Right cardiac atrium (tissue), 5 donors: ENCODE data around the gene MGLL. TPM values are rescaled to one million over a fixed set of nuclear protein-coding genes. Genes with fewer than 3 reads are reported as not detected.
A peak's percentile ranks its signal among the peaks of the same experiment; 100 is the strongest.

Experiments
- ATAC-seq, 2 donors: fragments of 200-7000 bp; cut with Tn5 transposase; one replicate each; pipeline versions ENCODE4 v1.8.0 to v1.9.1; 2020; ENCODE audit warnings: moderate library complexity in 2 of 2, mild to moderate bottlenecking in 1 of 2
- DNase-seq, 3 donors: peaks; one replicate each; pipeline ENCODE4 v3.0.0-alpha.2; 2020
- H3K27ac ChIP-seq: one replicate; pipeline ENCODE4 v1.5.1; 2013; ENCODE audit warnings: mild to moderate bottlenecking, low read length, control low read depth, moderate library complexity
- H3K27me3 ChIP-seq: one replicate; pipeline ENCODE4 v1.6.1; 2013; ENCODE audit not compliant: control insufficient read depth, insufficient read depth
- H3K4me1 ChIP-seq: one replicate; pipeline ENCODE4 v1.6.1; 2013; ENCODE audit warnings: low read length; ENCODE audit not compliant: control insufficient read depth, insufficient read depth
- H3K4me3 ChIP-seq: one replicate; pipeline ENCODE4 v1.5.1; 2013; ENCODE audit warnings: low read length, control low read depth
- H3K9me3 ChIP-seq: one replicate; pipeline ENCODE4 v1.6.1; 2013; ENCODE audit warnings: low read length; ENCODE audit not compliant: control insufficient read depth
- WGBS: extraction: QIAGEN DNeasy Blood & Tissue Kit; methylation state at CpG from one replicate; pipeline ENCODE4 v1.1.7; 2013; 5-methylcytosine and 5-hydroxymethylcytosine counted together
- intact Hi-C, 4 donors: fragments of 100-400 bp; cut with DNase I; formaldehyde crosslinking; loops; one replicate each; pipeline versions ENCODE4 v1.11.0 to v1.14.0; 2022 to 2023
- polyA plus RNA-seq: library from polyadenylated mRNA; stranded (reverse); fragments of 200-250 nt; gene quantifications from one replicate; pipeline ENCODE4 v1.2.3, GENCODE V29; 2013
- total RNA-seq, 4 donors: library from RNA; stranded (reverse); fragmentation: NEBNext Ultra II Directional; extraction: Animal tissue kit (Norgen Biotek cat#: 25700); gene quantifications; one replicate each; pipeline ENCODE4 v1.2.1, GENCODE V29; 2021
- donor health status: healthy with polysubstance abuse.
- donor health status: DM: no; HTN: yes; CAD: no.
- donor health status: DM: no; HTN: no; CAD: no.
- donor health status: DM: no; HTN: yes; CAD: no; lungs with severe emphysema.
- donor health status: DM: yes; HTN: yes; CAD: no.

MGLL gene
- total and polyA plus RNA-seq, 5 donors, result 52.2 to 80.4 (median 64.9) TPM

- H3K4me3 ChIP-seq, result no peak overlapping the region
- ATAC-seq (no peak), DNase-seq (peak; percentile 7 to 50 (median 16))
- intact Hi-C loops, result loop anchor here in 1 of 4 donors (10.0 kb wide), 1 partner anchor 132 kb away; the partner anchor contains the start of gene MGLL
- peaks cover 18% of the 10 kb centered on the region for H3K4me1 ChIP-seq
- H3K9me3 ChIP-seq, result no peaks in the 10 kb centered on the region
- H3K27ac ChIP-seq, result no peak overlapping the region
- no peaks in the 10 kb centered on the region for H3K27me3 ChIP-seq
- WGBS, result 90% methylated on average over 21 of the region's 21 CpGs
Measured at GRCh38 chr3:127692501-127693335, 129.6 kb downstream of the MGLL start.

GRCh38 chr3:127691974-127692373, 130.3 kb downstream of the MGLL start:
- no peak for ATAC-seq
- no peak overlapping the region for H3K27ac ChIP-seq

GRCh38 chr3:127691489-127691888, 130.8 kb downstream of the MGLL start:
- Histone ChIP-seq H3K4me1 (peaks cover 11% of the 10 kb centered on the region), H3K9me3 (no peaks in the 10 kb centered on the region), H3K27me3 (no peaks in the 10 kb centered on the region), H3K4me3 (no peak overlapping the region), H3K27ac (no peak overlapping the region)
- intact Hi-C loops, result loop anchor here in 1 of 4 donors (10.0 kb wide), 1 partner anchor 133 kb away; the partner anchor contains the start of gene MGLL
- no peak for ATAC-seq
- DNase-seq, result peak; percentile 13 to 37 (median 24)
- 88% methylated on average over 8 of the region's 8 CpGs for WGBS

More at GRCh38 chr3:127691974-127692373, 130.3 kb downstream of the MGLL start:
- H3K4me1 ChIP-seq, result peaks cover 16% of the 10 kb centered on the region
- WGBS, result 88% methylated on average over 6 of the region's 6 CpGs
- H3K27me3 ChIP-seq, result no peaks in the 10 kb centered on the region
- H3K9me3 ChIP-seq, result no peaks in the 10 kb centered on the region
- no peak overlapping the region for H3K4me3 ChIP-seq
- peak in 2 of 3 donors; percentile 6 to 52 for DNase-seq
- intact Hi-C loops, result loop anchor here in 1 of 4 donors (10.0 kb wide), 1 partner anchor 133 kb away; the partner anchor contains the start of gene MGLL

GRCh38 chr3:127690823-127691452, 131.4 kb downstream of the MGLL start:
- DNase-seq (peak; percentile 58 to 79 (median 78)), ATAC-seq (peak; percentile 73 to 81)
- no peak overlapping the region for H3K27ac ChIP-seq
- H3K27me3 ChIP-seq, result no peaks in the 10 kb centered on the region
- H3K9me3 ChIP-seq, result no peaks in the 10 kb centered on the region
- 85% methylated on average over 4 of the region's 4 CpGs for WGBS
- intact Hi-C loops, result loop anchor here in 1 of 4 donors (10.0 kb wide), 1 partner anchor 134 kb away; the partner anchor contains the start of gene MGLL
- no peak overlapping the region for H3K4me3 ChIP-seq
- peaks cover 11% of the 10 kb centered on the region for H3K4me1 ChIP-seq

GRCh38 chr3:127690106-127690505, 132.2 kb downstream of the MGLL start:
- no peaks in the 10 kb centered on the region for H3K27me3 ChIP-seq
- intact Hi-C loops, result loop anchor here in 1 of 4 donors (10.0 kb wide), 1 partner anchor 135 kb away; the partner anchor contains the start of gene MGLL
- ATAC-seq (peak; percentile 11 to 20), DNase-seq (peak; percentile 23 to 52 (median 38))
- H3K4me1 ChIP-seq, result peaks cover 11% of the 10 kb centered on the region
- H3K4me3 ChIP-seq, result no peak overlapping the region
- 52% methylated on average over 4 of the region's 4 CpGs for WGBS
- H3K27ac ChIP-seq, result peak overlapping the region; percentile 34
- no peaks in the 10 kb centered on the region for H3K9me3 ChIP-seq

- no peak for ATAC-seq
- Histone ChIP-seq H3K9me3 (no peaks in the 10 kb centered on the region), H3K27ac (peak overlapping the region; percentile 31), H3K27me3 (no peaks in the 10 kb centered on the region), H3K4me3 (no peak overlapping the region), H3K4me1 (peaks cover 11% of the 10 kb centered on the region)
- DNase-seq, result peak; percentile 9 to 37 (median 36)
- 88% methylated on average over 19 of the region's 19 CpGs for WGBS
- intact Hi-C loops, result loop anchor here in 1 of 4 donors (5.0 kb wide), 1 partner anchor 133 kb away; the partner anchor contains the start of gene MGLL
Measured at GRCh38 chr3:127689266-127689860, 133.0 kb downstream of the MGLL start.

- peak; percentile 44 to 56 for ATAC-seq
- H3K4me3 ChIP-seq, result no peak overlapping the region
- 52% methylated on average over 20 of the region's 20 CpGs for WGBS
- intact Hi-C loops, result loop anchor here in 1 of 4 donors (5.0 kb wide), 1 partner anchor 134 kb away; the partner anchor contains the start of gene MGLL
- DNase-seq, result peak; percentile 59 to 80 (median 71)
- H3K27me3 ChIP-seq, result no peaks in the 10 kb centered on the region
- peaks cover 11% of the 10 kb centered on the region for H3K4me1 ChIP-seq
- no peaks in the 10 kb centered on the region for H3K9me3 ChIP-seq
- peak overlapping the region; percentile 68 for H3K27ac ChIP-seq
Measured at GRCh38 chr3:127688416-127689265, 133.7 kb downstream of the MGLL start.

GRCh38 chr3:127688022-127688415, 134.3 kb downstream of the MGLL start:
- peak overlapping the region; percentile 26 for H3K27ac ChIP-seq
- no peaks in the 10 kb centered on the region for H3K9me3 ChIP-seq
- no peaks in the 10 kb centered on the region for H3K27me3 ChIP-seq
- 73% methylated on average over 2 of the region's 2 CpGs for WGBS
- H3K4me3 ChIP-seq, result no peak overlapping the region
- no peak for DNase-seq
- intact Hi-C loops, result loop anchor here in 1 of 4 donors (5.0 kb wide), 1 partner anchor 134 kb away; the partner anchor contains the start of gene MGLL
- peaks cover 11% of the 10 kb centered on the region for H3K4me1 ChIP-seq
- no peak for ATAC-seq

- no peaks in the 10 kb centered on the region for H3K27me3 ChIP-seq
- peaks cover 11% of the 10 kb centered on the region for H3K4me1 ChIP-seq
- WGBS, result 96% methylated on average over 2 of the region's 2 CpGs
- DNase-seq, result no peak
- intact Hi-C loops, result loop anchor here in 1 of 4 donors (5.0 kb wide), 1 partner anchor 135 kb away; the partner anchor contains the start of gene MGLL
- H3K27ac ChIP-seq, result no peak overlapping the region
- H3K9me3 ChIP-seq, result no peaks in the 10 kb centered on the region
- no peak overlapping the region for H3K4me3 ChIP-seq
- ATAC-seq, result no peak
Measured at GRCh38 chr3:127687228-127687737, 135.0 kb downstream of the MGLL start.
